Retinal pigment epithelial cell (primary cell): ENCODE measurements around the gene MLPH.

Experiments
- DNase-seq: peaks from one replicate; pipeline ENCODE4 v3.0.0-alpha.2; 2010; ENCODE audit warnings: low read depth
- H3K4me3 ChIP-seq: 2 replicates; pipeline ENCODE4 v1.5.1; 2011; ENCODE audit warnings: mild to moderate bottlenecking, low read length, control low read depth, moderate library complexity
- TF ChIP-seq, protein P1 (sequence below): conservative IDR thresholded peaks from 2 replicates; pipeline ENCODE4 v1.5.1; 2011; ENCODE audit warnings: low read depth, low read length, control low read depth, inconsistent platforms

MLPH gene

GRCh38 chr2:237457388-237457941, 29.6 kb upstream of the MLPH start:
- no peak overlapping the region for H3K4me3 ChIP-seq
- DNase-seq: no peak
- TF ChIP-seq, protein P1, sequence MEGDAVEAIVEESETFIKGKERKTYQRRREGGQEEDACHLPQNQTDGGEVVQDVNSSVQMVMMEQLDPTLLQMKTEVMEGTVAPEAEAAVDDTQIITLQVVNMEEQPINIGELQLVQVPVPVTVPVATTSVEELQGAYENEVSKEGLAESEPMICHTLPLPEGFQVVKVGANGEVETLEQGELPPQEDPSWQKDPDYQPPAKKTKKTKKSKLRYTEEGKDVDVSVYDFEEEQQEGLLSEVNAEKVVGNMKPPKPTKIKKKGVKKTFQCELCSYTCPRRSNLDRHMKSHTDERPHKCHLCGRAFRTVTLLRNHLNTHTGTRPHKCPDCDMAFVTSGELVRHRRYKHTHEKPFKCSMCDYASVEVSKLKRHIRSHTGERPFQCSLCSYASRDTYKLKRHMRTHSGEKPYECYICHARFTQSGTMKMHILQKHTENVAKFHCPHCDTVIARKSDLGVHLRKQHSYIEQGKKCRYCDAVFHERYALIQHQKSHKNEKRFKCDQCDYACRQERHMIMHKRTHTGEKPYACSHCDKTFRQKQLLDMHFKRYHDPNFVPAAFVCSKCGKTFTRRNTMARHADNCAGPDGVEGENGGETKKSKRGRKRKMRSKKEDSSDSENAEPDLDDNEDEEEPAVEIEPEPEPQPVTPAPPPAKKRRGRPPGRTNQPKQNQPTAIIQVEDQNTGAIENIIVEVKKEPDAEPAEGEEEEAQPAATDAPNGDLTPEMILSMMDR: no peak

GRCh38 chr2:237458519-237458918, 28.5 kb upstream of the MLPH start:
- H3K4me3 ChIP-seq: no peak overlapping the region
- no peak for DNase-seq
- TF ChIP-seq, protein P1: no peak

DNA sequence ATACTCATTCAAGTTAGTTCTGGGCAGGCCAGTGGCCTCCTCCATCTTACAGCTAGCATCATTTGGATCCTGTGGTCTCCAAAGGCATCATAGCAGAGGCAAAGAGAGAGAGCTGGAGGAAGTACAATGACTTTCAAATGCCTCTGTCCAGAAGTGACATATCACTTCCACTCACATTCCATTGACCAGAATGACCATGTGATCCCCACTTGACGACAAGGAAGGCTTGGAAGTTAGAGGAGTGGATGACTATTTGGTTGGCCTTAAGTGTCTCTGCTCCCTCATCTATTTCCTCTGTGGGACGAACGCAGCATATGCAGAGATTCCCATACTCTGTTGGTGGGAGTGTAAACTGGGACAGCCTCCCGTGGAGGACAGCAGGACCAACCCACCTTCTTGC, 27.8 kb upstream of the MLPH start:
- DNase-seq: no peak
- TF ChIP-seq, protein P1: no peak
- no peak overlapping the region for H3K4me3 ChIP-seq

DNA sequence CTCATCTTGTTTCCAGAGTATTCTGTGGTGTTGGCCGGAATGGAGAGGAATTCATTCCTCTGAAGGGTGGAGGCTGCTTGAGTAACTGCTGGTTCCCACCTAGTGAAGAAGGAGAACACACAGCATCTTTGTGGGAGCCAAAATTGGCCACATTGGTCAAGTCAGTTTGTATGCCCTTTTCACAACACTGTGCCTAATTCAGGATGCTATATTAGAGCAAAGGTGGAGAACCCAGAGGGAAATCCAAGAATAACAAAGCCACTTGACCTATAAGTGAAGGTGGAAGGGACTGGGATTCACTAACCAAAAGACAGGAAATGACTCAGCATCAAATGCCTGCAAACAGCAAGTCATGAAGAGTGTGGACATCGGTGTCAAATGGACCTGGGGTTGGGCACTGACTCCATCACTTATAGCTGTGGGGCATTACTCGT, 27.3 kb upstream of the MLPH start:
- no peak overlapping the region for H3K4me3 ChIP-seq
- TF ChIP-seq, protein P1: no peak
- DNase-seq: no peak

GRCh38 chr2:237464757-237465391, 22.2 kb upstream of the MLPH start:
- no peak for DNase-seq
- no peak overlapping the region for H3K4me3 ChIP-seq
- TF ChIP-seq, protein P1: no peak

- H3K4me3 ChIP-seq: no peak overlapping the region
- no peak for DNase-seq
- TF ChIP-seq, protein P1: no peak
These were observed 21.4 kb upstream of the MLPH start for GRCh38 chr2:237465515-237466148.

DNA sequence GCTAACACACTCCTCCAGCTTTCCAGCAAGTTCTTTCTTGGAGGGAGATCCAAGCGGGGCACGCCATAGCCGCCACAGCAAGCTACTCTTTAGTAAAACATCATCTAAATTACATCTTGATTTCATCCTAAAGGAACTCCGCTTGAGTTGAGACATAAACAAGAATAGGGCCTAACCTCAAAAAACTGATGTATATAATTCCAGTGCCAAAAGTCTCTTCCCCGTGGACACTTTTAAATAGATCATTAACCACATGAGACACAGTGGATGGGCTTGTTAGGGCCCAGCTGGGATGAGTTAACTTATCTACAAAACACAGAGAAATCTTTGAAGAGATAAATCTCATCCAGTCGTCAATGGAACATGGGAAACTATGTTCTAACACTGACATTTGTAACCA, 20.8 kb upstream of the MLPH start:
- DNase-seq: no peak
- TF ChIP-seq, protein P1: no peak
- no peak overlapping the region for H3K4me3 ChIP-seq
